ENCODE results near the gene ABCD1. TPM values are rescaled to one million over a fixed set of nuclear protein-coding genes. Genes with fewer than 3 reads are reported as not detected.

The ABCD1 gene
- total and polyA plus RNA-seq, 10 of the 15 experiments (the other 5 are each of a cell fraction or from before 2014, with no cell fraction given): 0.13 to 6.5 (median 1.4) TPM

GRCh38 chrX:153750127-153750774 lies 25.6 kb downstream of the ABCD1 start (continued):
- TF ChIP-seq ATF3 (IDR thresholded peaks at IDR 0.05; ENCODE audit: borderline replicate concordance, extremely low read depth, low read depth, low read length): no peak
- TF ChIP-seq, protein P1, sequence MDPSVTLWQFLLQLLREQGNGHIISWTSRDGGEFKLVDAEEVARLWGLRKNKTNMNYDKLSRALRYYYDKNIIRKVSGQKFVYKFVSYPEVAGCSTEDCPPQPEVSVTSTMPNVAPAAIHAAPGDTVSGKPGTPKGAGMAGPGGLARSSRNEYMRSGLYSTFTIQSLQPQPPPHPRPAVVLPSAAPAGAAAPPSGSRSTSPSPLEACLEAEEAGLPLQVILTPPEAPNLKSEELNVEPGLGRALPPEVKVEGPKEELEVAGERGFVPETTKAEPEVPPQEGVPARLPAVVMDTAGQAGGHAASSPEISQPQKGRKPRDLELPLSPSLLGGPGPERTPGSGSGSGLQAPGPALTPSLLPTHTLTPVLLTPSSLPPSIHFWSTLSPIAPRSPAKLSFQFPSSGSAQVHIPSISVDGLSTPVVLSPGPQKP (IDR thresholded peaks at IDR 0.05; ENCODE audit: low read depth, low read length): no peak

GRCh38 chrX:153755136-153755535 lies 30.5 kb downstream of the ABCD1 start:
- FAIRE-seq (no peak), DNase-seq (ENCODE audit: low read depth, low spot score) (no peak), ATAC-seq (no peak)
- Histone ChIP-seq H3K4me3 (no peak overlapping the region), H3K79me2 (ENCODE audit: control insufficient read depth, insufficient read depth, low read length) (no peaks in the 10 kb centered on the region), H3K9ac (ENCODE audit: control insufficient read depth, insufficient read depth, low read length) (no peak overlapping the region), H3K27me3 (replicated peaks in 1 of 2; ENCODE audit: control insufficient read depth in 2 of 2, insufficient read depth in 2 of 2, low read length in 1 of 2) (no peaks in the 10 kb centered on the region), H3K27ac (ENCODE audit: control insufficient read depth, insufficient read depth) (no peak overlapping the region), H3K4me1 (ENCODE audit: control insufficient read depth, insufficient read depth, low read length) (no peaks in the 10 kb centered on the region), H3K4me2 (ENCODE audit: control insufficient read depth, insufficient read depth) (no peak overlapping the region), H4K20me1 (ENCODE audit: control insufficient read depth, insufficient read depth) (no peaks in the 10 kb centered on the region), H2AFZ (ENCODE audit: control insufficient read depth, low read depth, low read length) (no peak overlapping the region), H3K36me3 (ENCODE audit: control insufficient read depth in 2 of 2, insufficient read depth in 2 of 2, low read length in 1 of 2) (no peaks in the 10 kb centered on the region), H3K9me3 (replicated peaks; ENCODE audit: control insufficient read depth, insufficient read depth, low read length) (no peaks in the 10 kb centered on the region)
- TF ChIP-seq TCF12 (IDR thresholded peaks at IDR 0.05; ENCODE audit: low read depth, low read length) (no peak), JUNB (IDR thresholded peaks at IDR 0.05) (no peak), TCF7 (IDR thresholded peaks at IDR 0.05; ENCODE audit: borderline replicate concordance) (no peak), MAX (IDR thresholded peaks at IDR 0.05; ENCODE audit: low read depth, low read length) (no peak), WRNIP1 (IDR thresholded peaks at IDR 0.05; ENCODE audit: borderline replicate concordance, low read depth, low read length) (no peak), BACH1 (IDR thresholded peaks at IDR 0.05; ENCODE audit: borderline replicate concordance) (no peak), PRDM15 (CRISPR knock-in tag; IDR thresholded peaks at IDR 0.05) (no peak)
- TF ChIP-seq, protein P2, sequence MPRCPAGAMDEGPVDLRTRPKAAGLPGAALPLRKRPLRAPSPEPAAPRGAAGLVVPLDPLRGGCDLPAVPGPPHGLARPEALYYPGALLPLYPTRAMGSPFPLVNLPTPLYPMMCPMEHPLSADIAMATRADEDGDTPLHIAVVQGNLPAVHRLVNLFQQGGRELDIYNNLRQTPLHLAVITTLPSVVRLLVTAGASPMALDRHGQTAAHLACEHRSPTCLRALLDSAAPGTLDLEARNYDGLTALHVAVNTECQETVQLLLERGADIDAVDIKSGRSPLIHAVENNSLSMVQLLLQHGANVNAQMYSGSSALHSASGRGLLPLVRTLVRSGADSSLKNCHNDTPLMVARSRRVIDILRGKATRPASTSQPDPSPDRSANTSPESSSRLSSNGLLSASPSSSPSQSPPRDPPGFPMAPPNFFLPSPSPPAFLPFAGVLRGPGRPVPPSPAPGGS (IDR thresholded peaks at IDR 0.05; ENCODE audit: borderline replicate concordance, insufficient read depth, low read depth, low read length, poor library complexity, severe bottlenecking): no peak
- 73% methylated on average over 1 of the region's 1 CpG for WGBS (ENCODE audit: insufficient coverage, insufficient replicate concordance, low lambda C conversion rate, missing lambda C conversion rate)
- in situ Hi-C loops (cut with MboI): no loop called here
- ChIA-PET POLR2A (interaction anchor here (0.6 kb wide), 1 partner anchor 70 kb away, joined by 3 read pairs; no protein-coding TSS in a partner anchor), SMC1A (ENCODE audit: uncharacterized antibody, unreplicated experiment) (no interaction called here), RAD21 (ENCODE audit: unreplicated experiment) (no interaction called here), CTCF (no interaction called here)
- no TSS peak for BruUV-seq (replicated peaks)
- intact Hi-C loops (cut with micrococcal nuclease; ENCODE audit: unreplicated experiment): no loop called here
